HEK293T (cell line): Measurements from ENCODE around the gene PALLD.

ENCODE experiments used
- CTCF ChIA-PET: fragments of 350-600 bp; formaldehyde crosslinking; extraction: SDS; loops from one replicate; lab custom pipeline; 2021; ENCODE audit warnings: antibody characterized with exemption, inconsistent platforms; lab: Yijun Ruan, JAX
- POLR2A ChIA-PET: fragments of 350-600 bp; formaldehyde crosslinking; extraction: SDS; loops from one replicate; lab custom pipeline; 2020; ENCODE audit warnings: antibody characterized with exemption, inconsistent platforms; lab: Yijun Ruan, JAX
- DNase-seq: peaks from one replicate; pipeline ENCODE4 v3.0.0; 2012; ENCODE audit warnings: mixed read lengths; ENCODE audit errors: extremely low spot score
- ARNT ChIP-seq: fragments of 450-650 bp; IDR thresholded peaks from 2 replicates; pipeline ENCODE4 v1.6.1; 2017; ENCODE audit warnings: mild to moderate bottlenecking
- BHLHE40 ChIP-seq: fragments of 450-650 bp; IDR thresholded peaks from 2 replicates; pipeline ENCODE4 v1.6.1; 2016; ENCODE audit warnings: mild to moderate bottlenecking, moderate library complexity, borderline replicate concordance
- CTBP1 ChIP-seq: fragments of 450-650 bp; IDR thresholded peaks from 2 replicates; pipeline ENCODE4 v1.6.1; 2016; ENCODE audit warnings: borderline replicate concordance
- ELF4 ChIP-seq: fragments of 450-650 bp; IDR thresholded peaks from 2 replicates; pipeline ENCODE4 v1.6.1; 2017; ENCODE audit warnings: antibody characterized with exemption
- FOXA1 ChIP-seq: fragments of 450-650 bp; IDR thresholded peaks from 2 replicates; pipeline ENCODE4 v1.6.1; 2016; ENCODE audit warnings: mild to moderate bottlenecking
- FOXK2 ChIP-seq: fragments of 450-650 bp; IDR thresholded peaks from 2 replicates; pipeline ENCODE4 v1.6.1; 2016; ENCODE audit warnings: mild to moderate bottlenecking
- FOXM1 ChIP-seq: fragments of 450-650 bp; IDR thresholded peaks from 2 replicates; pipeline ENCODE4 v1.6.1; 2017; ENCODE audit warnings: mild to moderate bottlenecking, borderline replicate concordance
- HDGF ChIP-seq: fragments of 450-650 bp; IDR thresholded peaks from 2 replicates; pipeline ENCODE4 v1.6.1; 2017; ENCODE audit warnings: antibody characterized with exemption, borderline replicate concordance
- L3MBTL2 ChIP-seq: fragments of 450-650 bp; conservative IDR thresholded peaks from 2 replicates; pipeline ENCODE4 v1.6.1; 2016; ENCODE audit warnings: mild to moderate bottlenecking
- LEF1 ChIP-seq: fragments of 450-650 bp; IDR thresholded peaks from 2 replicates; pipeline ENCODE4 v1.6.1; 2017; ENCODE audit warnings: mild to moderate bottlenecking, borderline replicate concordance
- NFRKB ChIP-seq: fragments of 450-650 bp; IDR thresholded peaks from 2 replicates; pipeline ENCODE4 v1.6.1; 2016; ENCODE audit warnings: mild to moderate bottlenecking, moderate library complexity
- PKNOX1 ChIP-seq: fragments of 450-650 bp; IDR thresholded peaks from 2 replicates; pipeline ENCODE4 v1.6.1; 2016
- SP1 ChIP-seq: fragments of 450-650 bp; IDR thresholded peaks from 2 replicates; pipeline ENCODE4 v1.6.1; 2017
- SUZ12 ChIP-seq: fragments of 450-650 bp; IDR thresholded peaks from 2 replicates; pipeline ENCODE4 v1.6.1; 2016; ENCODE audit warnings: mild to moderate bottlenecking
- TARDBP ChIP-seq: fragments of 450-650 bp; IDR thresholded peaks from 2 replicates; pipeline ENCODE4 v1.6.1; 2016
- ZNF384 ChIP-seq: fragments of 450-650 bp; IDR thresholded peaks from 2 replicates; pipeline ENCODE4 v1.6.1; 2016

PALLD gene

GRCh38 chr4:168863719-168864647 lies 367.1 kb downstream of the PALLD start:
- DNase-seq: no peak
- TF ChIP-seq FOXA1 (no peak), HDGF (no peak), NFRKB (no peak), LEF1 (no peak), FOXM1 (no peak), SP1 (no peak), ELF4 (no peak), ZNF384 (no peak), PKNOX1 (no peak)
- CTCF ChIA-PET: interaction anchor here (0.5 kb wide), 2 partner anchors 64 to 192 kb away, joined by 3 read pairs; no protein-coding TSS in a partner anchor
- POLR2A ChIA-PET: no interaction called here

- no peak for DNase-seq
- POLR2A ChIA-PET: no interaction called here
- TF ChIP-seq LEF1 (no peak), FOXA1 (no peak), FOXM1 (no peak), TARDBP (no peak), HDGF (no peak), L3MBTL2 (no peak), PKNOX1 (no peak), FOXK2 (no peak), ELF4 (no peak), BHLHE40 (no peak), ZNF384 (no peak), CTBP1 (no peak), SUZ12 (no peak)
- CTCF ChIA-PET: interaction anchor here (0.6 to 1.0 kb wide), 2 partner anchors 279 to 324 kb away, joined by 3 to 4 read pairs; no protein-coding TSS in a partner anchor
Measured at GRCh38 chr4:168864821-168865541, 368.1 kb downstream of the PALLD start.

GRCh38 chr4:168865854-168866253 lies 369.0 kb downstream of the PALLD start:
- no peak for TF ChIP-seq ELF4
- no peak for TF ChIP-seq TARDBP
- no peak for TF ChIP-seq ARNT
- no peak for TF ChIP-seq ZNF384
- TF ChIP-seq SP1: no peak
- TF ChIP-seq FOXK2: no peak
- TF ChIP-seq L3MBTL2: no peak
- no peak for TF ChIP-seq CTBP1
- TF ChIP-seq SUZ12: no peak
- no peak for TF ChIP-seq BHLHE40
- TF ChIP-seq LEF1: no peak
- TF ChIP-seq HDGF: no peak
- no peak for TF ChIP-seq FOXM1
- no peak for TF ChIP-seq PKNOX1
- no peak for TF ChIP-seq NFRKB
- no peak for TF ChIP-seq FOXA1
- ChIA-PET POLR2A (no interaction called here), CTCF (interaction anchor here (0.6 kb wide), 1 partner anchor 200 kb away, joined by 4 read pairs; no protein-coding TSS in a partner anchor)
- DNase-seq: no peak

- no peak for DNase-seq
- TF ChIP-seq SP1 (no peak), BHLHE40 (no peak), ZNF384 (no peak), SUZ12 (no peak), FOXM1 (no peak), LEF1 (no peak), PKNOX1 (no peak), L3MBTL2 (no peak), ELF4 (no peak), ARNT (no peak)
- ChIA-PET CTCF (interaction anchor here (0.6 kb wide), 1 partner anchor 201 kb away, joined by 4 read pairs; no protein-coding TSS in a partner anchor), POLR2A (no interaction called here)
Measured at GRCh38 chr4:168866635-168867034, 369.8 kb downstream of the PALLD start.

- ChIA-PET POLR2A (no interaction called here), CTCF (no interaction called here)
- no peak for TF ChIP-seq BHLHE40
- no peak for TF ChIP-seq ELF4
- no peak for TF ChIP-seq SP1
- TF ChIP-seq HDGF: no peak
- TF ChIP-seq NFRKB: no peak
- no peak for TF ChIP-seq FOXM1
- no peak for TF ChIP-seq LEF1
- TF ChIP-seq FOXK2: no peak
- no peak for TF ChIP-seq L3MBTL2
- no peak for TF ChIP-seq SUZ12
- TF ChIP-seq ARNT: no peak
- TF ChIP-seq TARDBP: no peak
- no peak for TF ChIP-seq CTBP1
- TF ChIP-seq ZNF384: no peak
- TF ChIP-seq FOXA1: no peak
- no peak for TF ChIP-seq PKNOX1
- no peak for DNase-seq
Measured at GRCh38 chr4:168867128-168867527, 370.3 kb downstream of the PALLD start.
